Activated CD4-positive, CD25-positive, alpha-beta regulatory T cell treated with anti-CD3 and anti-CD28 coated beads, Interleukin-2, amount 50 U/mL, for 72 hours (primary cell): ENCODE results near the gene RHBDF1.

Experiments used
- DNase-seq: peaks from one replicate; pipeline ENCODE4 v3.0.0; 2021

The RHBDF1 gene

GRCh38 chr16:92431-93339 is 20.3 kb upstream of the RHBDF1 start:
- no peak for DNase-seq

DNA sequence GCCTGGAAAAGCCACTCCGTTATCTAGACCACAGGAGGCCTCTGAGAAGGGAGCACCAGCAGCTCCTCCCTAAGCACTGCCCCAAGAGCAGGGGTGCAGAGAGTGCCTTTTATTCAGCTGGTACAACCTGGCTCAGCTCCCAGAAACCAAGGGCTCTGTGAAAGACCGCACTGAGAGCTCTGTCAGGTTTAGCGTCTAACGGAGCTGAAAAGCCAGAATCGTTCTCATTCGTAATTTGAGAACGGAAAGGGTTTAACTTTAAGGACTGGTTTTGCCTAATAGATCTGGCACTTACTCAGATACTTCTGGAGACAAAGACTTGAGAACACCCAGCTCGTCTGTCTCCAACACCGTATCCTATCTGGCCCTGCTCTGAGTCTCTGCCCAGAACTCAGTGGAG is 19.1 kb upstream of the RHBDF1 start:
- no peak for DNase-seq

DNA sequence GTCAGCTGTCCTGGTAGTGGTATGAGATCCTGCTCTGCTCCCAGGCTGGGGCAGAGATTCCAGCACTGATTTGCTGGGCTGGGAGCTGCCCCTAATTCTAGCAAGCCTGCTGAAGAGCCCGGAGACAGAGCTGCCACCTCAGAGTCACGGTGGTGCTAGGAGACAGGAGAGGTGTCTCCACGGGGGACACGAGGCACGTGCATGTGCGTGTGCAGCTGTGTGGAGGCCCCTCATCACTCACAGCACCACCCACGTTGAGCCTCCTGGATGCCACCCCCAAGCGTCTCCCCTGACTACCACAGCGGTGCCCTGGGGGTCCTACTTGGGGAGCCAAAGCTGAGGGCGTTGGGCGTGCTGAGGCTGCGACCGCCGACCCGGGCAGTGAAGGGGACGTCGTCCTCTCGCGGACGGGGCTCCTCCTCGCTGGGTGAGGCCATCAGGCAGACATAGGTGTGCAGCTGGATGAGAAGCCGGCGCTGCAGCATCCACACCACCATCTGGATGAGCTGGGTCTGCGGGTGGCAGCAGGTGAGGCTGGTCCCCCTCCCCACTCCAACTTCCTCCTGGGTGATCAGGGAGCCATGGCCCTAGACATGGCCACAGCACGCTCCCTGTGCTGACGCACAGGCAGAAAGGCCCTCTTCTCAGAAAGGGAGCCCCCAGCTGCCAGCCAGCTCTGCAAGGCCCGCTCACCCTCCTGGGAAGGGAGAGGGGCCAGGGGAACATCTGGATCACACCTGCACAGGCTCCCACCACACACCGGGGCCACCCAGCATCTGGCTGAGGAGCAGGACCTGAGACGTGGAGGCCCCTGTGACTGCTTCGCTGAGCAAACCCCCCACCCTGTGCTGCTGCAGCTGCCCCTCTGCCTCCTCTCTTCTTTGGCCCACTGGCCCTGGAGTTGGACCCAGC is 17.2 kb upstream of the RHBDF1 start:
- DNase-seq = no peak

GRCh38 chr16:88613-89012 is 16.2 kb upstream of the RHBDF1 start:
- DNase-seq = no peak

DNA sequence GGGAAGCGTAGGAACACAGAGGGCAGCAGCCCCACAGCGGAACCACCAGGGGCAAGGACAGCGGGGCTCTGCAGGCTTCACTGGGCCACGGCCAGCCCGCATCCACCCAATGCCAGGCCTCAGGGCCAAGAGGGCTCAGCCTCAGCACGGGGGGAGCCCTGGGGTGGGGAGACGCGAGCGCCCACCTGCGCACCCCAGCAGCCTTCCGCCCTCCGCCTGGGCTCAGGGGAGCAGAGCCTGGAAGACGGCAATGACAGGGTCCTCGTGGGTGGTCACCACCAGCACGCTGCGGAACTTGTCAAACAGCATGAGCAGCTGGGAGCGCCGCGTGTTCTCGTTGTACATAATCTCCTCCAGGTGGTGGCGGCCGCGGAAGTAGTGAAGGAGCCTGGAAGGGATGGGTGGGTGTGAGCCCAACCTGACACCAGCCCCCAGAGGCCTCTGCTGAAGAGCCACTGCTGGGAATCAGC is 14.1 kb upstream of the RHBDF1 start:
- DNase-seq = no peak

- DNase-seq = no peak
These were observed 13.4 kb upstream of the RHBDF1 start for GRCh38 chr16:85865-86264.

DNA sequence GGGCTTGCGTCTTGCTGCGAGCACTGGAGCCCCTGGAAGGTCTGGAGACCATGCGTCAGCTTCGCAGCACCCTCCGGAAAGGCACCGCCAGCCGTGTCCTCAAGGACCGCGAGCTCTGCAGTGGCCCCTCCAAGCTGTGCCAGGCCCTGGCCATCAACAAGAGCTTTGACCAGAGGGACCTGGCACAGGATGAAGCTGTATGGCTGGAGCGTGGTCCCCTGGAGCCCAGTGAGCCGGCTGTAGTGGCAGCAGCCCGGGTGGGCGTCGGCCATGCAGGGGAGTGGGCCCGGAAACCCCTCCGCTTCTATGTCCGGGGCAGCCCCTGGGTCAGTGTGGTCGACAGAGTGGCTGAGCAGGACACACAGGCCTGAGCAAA is 13.0 kb upstream of the RHBDF1 start:
- no peak for DNase-seq

DNA sequence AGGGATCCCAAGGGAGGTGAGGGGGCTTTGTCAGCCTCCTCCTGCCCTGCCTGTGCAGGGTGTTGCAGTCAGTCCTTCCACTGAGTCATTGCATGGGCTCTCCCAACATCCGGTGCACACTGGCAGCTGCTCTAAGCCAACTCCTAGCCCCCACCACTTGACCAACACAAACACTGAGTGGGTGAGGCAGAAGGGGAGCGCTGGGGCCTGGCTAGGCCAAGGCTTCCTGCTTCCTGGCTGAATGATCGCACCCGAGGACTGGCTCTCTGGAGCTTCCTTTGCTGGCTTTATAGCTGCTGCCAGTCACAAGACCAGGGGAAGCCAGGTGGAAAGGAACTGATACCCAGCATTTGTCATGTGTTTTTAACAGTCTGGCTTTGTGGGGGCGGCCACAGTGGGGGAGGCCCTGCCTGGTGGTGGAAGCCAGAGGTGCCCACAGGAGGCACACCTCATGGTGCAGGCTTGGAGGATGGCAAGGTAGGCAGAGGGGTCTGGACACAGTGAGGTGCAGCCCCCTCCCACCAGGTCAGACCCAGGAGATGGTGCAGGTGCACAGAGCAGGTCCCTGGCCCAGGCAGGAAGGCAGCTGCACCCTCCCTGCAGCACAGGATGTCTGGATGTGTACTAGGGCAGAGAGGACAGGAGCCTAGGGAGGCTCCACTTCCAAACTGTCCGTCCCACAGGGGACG is 12.4 kb upstream of the RHBDF1 start:
- DNase-seq = peak; percentile 55

GRCh38 chr16:83781-84615 is 11.6 kb upstream of the RHBDF1 start:
- DNase-seq = no peak

DNA sequence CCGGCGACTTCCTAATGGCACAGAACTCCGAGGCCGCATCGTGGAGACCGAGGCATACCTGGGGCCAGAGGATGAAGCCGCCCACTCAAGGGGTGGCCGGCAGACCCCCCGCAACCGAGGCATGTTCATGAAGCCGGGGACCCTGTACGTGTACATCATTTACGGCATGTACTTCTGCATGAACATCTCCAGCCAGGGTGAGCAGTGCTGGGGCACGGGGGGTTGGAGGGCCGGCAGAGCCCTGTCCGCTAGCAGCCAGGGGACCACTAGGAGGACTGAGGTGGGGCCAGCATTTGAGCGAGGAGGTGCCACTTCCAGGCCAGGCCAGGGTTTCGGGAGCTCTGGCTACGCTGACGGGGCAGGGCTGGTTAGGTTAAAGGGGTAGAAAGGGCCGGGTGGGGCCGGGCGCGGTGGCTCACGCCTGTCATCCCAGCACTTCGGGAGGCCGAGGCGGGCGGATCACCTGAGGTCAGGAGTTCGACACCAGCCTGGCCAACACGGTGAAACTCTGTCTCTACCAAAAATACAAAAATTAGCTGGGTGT is 10.7 kb upstream of the RHBDF1 start:
- no peak for DNase-seq

GRCh38 chr16:79151-80054 is 7.0 kb upstream of the RHBDF1 start:
- no peak for DNase-seq

- peak; percentile 50 for DNase-seq
These were observed 6.2 kb upstream of the RHBDF1 start for GRCh38 chr16:78444-79150.

- DNase-seq = peak; percentile 87
These were observed 5.5 kb upstream of the RHBDF1 start, which contains the start of gene MPG for GRCh38 chr16:77807-78443. TSS of gene MPG (plus strand) at chr16:78225. CDS start at chr16:78310, 85 bp downstream.

GRCh38 chr16:77273-77806 is 4.9 kb upstream of the RHBDF1 start:
- DNase-seq = peak; percentile 61

DNA sequence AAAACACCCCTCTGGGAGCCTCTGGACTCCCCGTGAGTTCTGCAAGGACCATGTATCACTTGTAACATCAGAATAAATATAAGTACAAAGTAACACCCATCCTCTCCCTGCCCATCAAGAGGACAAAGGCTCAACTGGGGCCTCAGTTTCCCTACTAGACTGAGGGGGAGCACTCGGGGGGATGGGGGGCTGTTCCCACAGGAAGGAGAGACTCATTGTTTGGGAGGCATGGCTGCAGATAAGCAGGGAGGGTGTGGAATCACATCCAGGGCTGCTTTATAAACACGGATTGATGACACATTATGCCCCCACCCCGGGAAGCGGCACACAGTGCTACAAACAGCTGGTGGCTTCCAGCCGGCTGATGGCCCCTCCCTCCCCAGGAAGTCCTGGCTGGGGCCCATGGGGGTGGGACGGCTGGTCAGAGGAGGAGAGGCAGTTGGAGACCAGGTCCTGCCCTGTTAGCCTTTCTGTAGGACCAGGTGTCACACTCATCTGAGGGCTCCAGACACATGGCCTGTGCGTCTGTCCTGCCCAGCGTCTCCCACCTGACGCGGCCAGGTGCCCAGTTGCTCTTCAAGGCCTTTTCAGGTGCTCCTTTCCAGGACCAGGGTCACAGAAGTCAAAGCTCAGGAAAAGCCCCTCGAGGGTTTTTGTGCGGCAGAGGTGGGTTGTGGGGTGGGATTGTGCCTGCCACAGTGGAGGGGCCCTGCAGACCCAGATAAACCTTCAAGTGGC is 4.3 kb upstream of the RHBDF1 start:
- DNase-seq = no peak

DNA sequence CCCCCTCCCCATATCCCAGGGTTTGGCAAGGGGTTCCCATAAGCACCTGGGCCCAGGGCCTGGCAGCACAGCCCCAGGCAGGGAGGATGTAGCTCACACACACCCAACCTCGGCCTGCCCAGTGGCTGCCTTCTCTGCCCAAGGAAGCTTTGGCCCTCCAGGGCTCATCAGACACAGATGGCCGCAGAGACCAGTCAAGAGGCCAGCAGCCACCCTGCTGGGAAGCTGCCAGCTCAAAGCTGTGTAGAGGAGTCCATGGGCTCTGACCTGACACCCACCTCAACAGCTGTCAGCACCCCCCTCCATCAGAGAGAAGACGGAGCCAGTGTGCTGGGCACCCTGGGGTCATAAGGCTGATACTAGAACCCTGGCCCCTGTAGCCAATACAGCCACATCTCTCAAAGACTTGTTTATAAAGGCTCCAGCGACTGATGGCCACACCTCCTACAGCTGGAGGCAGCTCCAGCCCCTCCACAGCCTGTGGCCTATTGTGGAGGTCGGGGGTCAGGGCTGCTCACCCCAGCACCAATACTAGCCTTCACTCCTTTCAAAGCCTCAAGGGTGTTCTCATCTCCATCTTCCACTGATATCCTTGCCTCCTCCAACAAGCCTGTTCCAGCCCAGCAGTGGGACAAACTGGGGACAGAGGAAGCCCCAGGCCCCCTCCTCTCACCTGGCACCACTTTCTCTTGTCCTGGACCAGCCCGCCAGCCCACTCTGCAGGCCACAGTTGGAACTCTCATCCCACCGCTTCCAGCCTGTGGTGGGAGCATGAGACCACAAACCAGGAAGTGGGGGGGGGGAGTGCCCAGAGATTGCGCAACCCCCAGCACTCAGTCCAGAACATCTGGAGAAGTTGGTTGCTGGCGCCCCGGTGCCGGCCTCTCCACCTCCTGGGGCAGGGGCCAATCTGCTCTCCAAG is 3.4 kb upstream of the RHBDF1 start:
- no peak for DNase-seq

GRCh38 chr16:74747-75334 is 2.4 kb upstream of the RHBDF1 start:
- DNase-seq = no peak
